ENCODE measurements around the gene LGR5. TPM values are rescaled to one million over a fixed set of nuclear protein-coding genes. Genes with fewer than 3 reads are reported as not detected.

LGR5 gene
- total and polyA plus RNA-seq, 2 of the 8 experiments (the other 6 are each of a cell fraction or from before 2014, with no cell fraction given): 0.08 to 0.19 TPM

GRCh38 chr12:71605039-71605438, 165.4 kb downstream of the LGR5 start (continued):
- no peak for TF ChIP-seq CHD7 (IDR thresholded peaks at IDR 0.05; ENCODE audit: insufficient replicate concordance, low read length)
- TF ChIP-seq TCF12 (IDR thresholded peaks at IDR 0.05; ENCODE audit: low read depth, low read length): no peak
- TF ChIP-seq YY1 (IDR thresholded peaks at IDR 0.05; ENCODE audit: low read depth, low read length): no peak
- no peak for TF ChIP-seq SIRT6 (IDR thresholded peaks at IDR 0.05; ENCODE audit: low read length)
- TF ChIP-seq JUN (IDR thresholded peaks at IDR 0.05; ENCODE audit: low read depth, low read length): no peak
- TF ChIP-seq CBX8 (IDR thresholded peaks at IDR 0.05; ENCODE audit: borderline replicate concordance, low read depth, low read length): no peak
- no peak for TF ChIP-seq KDM1A (IDR thresholded peaks at IDR 0.05; ENCODE audit: borderline replicate concordance, low read length)
- TF ChIP-seq SRF (IDR thresholded peaks at IDR 0.05; ENCODE audit: low read depth, low read length): no peak
- TF ChIP-seq SP2 (IDR thresholded peaks at IDR 0.05; ENCODE audit: low read length): no peak
- TF ChIP-seq EGR1 (IDR thresholded peaks at IDR 0.05; ENCODE audit: borderline replicate concordance, low read depth, low read length): no peak
